ENCODE results near the gene AGMO. TPM values are rescaled to one million over a fixed set of nuclear protein-coding genes. Genes with fewer than 3 reads are reported as not detected.

Gene AGMO
- total RNA-seq, 1 experiment from 2014 or later: not detected

- no peak for TF ChIP-seq CTCF (IDR thresholded peaks at IDR 0.05)
- no peak for TF ChIP-seq TCF7L2 (IDR thresholded peaks at IDR 0.05; ENCODE audit: low read depth, low read length)
- TF ChIP-seq REST (IDR thresholded peaks at IDR 0.05; ENCODE audit: insufficient read depth in 1 of 2, low read depth in 2 of 2, low read length in 1 of 2): no peak
- no peak for TF ChIP-seq SIN3A (IDR thresholded peaks at IDR 0.05; ENCODE audit: borderline replicate concordance, insufficient read depth, low read depth, low read length)
- TF ChIP-seq POLR2AphosphoS5 (IDR thresholded peaks at IDR 0.05; ENCODE audit: low read depth, low read length): no peak
- Histone ChIP-seq H3K36me3 (ENCODE audit: control insufficient read depth, insufficient read depth, low read length) (no peaks in the 10 kb centered on the region), H3K27me3 (ENCODE audit: control insufficient read depth, insufficient read depth, low read length) (no peaks in the 10 kb centered on the region), H3K9me3 (ENCODE audit: control insufficient read depth, insufficient read depth, low read depth, low read length) (0 out of 2 replicates have a peak, but pooled peaks cover under 1% of the 10 kb centered on the region), H3K4me3 (ENCODE audit: low read depth in 2 of 2, low read length in 2 of 2) (no peak overlapping the region), H3K27ac (ENCODE audit: low read length) (no peak overlapping the region), H3K4me1 (ENCODE audit: control insufficient read depth, insufficient read depth, low read length) (no peaks in the 10 kb centered on the region)
- BruUV-seq (replicated peaks): no TSS peak
- in situ Hi-C loops (cut with HindIII; ENCODE audit: low pct_unique_long_range_greater_than_20kb, low sequenced_read_pairs) (no loop called here), intact Hi-C loops (cut with micrococcal nuclease; ENCODE audit: unreplicated experiment) (no loop called here)
- ATAC-seq: no peak
- DNase-seq (ENCODE audit: low read depth, low spot score): no peak
- CTCF ChIA-PET: no interaction called here
- POLR2A ChIA-PET: no interaction called here
Measured at GRCh38 chr7:15215616-15216015, 346.2 kb downstream of the AGMO start.

- H3K36me3 ChIP-seq (ENCODE audit: control insufficient read depth, insufficient read depth, low read length): no peaks in the 10 kb centered on the region
- no TSS peak for BruUV-seq (replicated peaks)
- no peak overlapping the region for H3K27ac ChIP-seq (ENCODE audit: low read length)
- TF ChIP-seq CTCF (IDR thresholded peaks at IDR 0.05): no peak
- TF ChIP-seq POLR2AphosphoS5 (IDR thresholded peaks at IDR 0.05; ENCODE audit: low read depth, low read length): no peak
- no peak for TF ChIP-seq SIN3A (IDR thresholded peaks at IDR 0.05; ENCODE audit: borderline replicate concordance, insufficient read depth, low read depth, low read length)
- no peak for TF ChIP-seq TCF7L2 (IDR thresholded peaks at IDR 0.05; ENCODE audit: low read depth, low read length)
- TF ChIP-seq REST (IDR thresholded peaks at IDR 0.05; ENCODE audit: insufficient read depth in 1 of 2, low read depth in 2 of 2, low read length in 1 of 2): no peak
- intact Hi-C loops (cut with micrococcal nuclease; ENCODE audit: unreplicated experiment) (no loop called here), in situ Hi-C loops (cut with HindIII; ENCODE audit: low pct_unique_long_range_greater_than_20kb, low sequenced_read_pairs) (no loop called here)
- no peaks in the 10 kb centered on the region for H3K27me3 ChIP-seq (ENCODE audit: control insufficient read depth, insufficient read depth, low read length)
- no peak overlapping the region for H3K4me3 ChIP-seq (ENCODE audit: low read depth in 2 of 2, low read length in 2 of 2)
- ATAC-seq (no peak), DNase-seq (ENCODE audit: low read depth, low spot score) (no peak)
- no peaks in the 10 kb centered on the region for H3K9me3 ChIP-seq (ENCODE audit: control insufficient read depth, insufficient read depth, low read depth, low read length)
- CTCF ChIA-PET: no interaction called here
- no peaks in the 10 kb centered on the region for H3K4me1 ChIP-seq (ENCODE audit: control insufficient read depth, insufficient read depth, low read length)
- POLR2A ChIA-PET: no interaction called here
Measured at GRCh38 chr7:15214976-15215375, 346.8 kb downstream of the AGMO start.

All from Panc1 (cell line).